HEK293 (cell line): ENCODE results near the gene RSPH10B.
A peak's percentile ranks its signal among the peaks of the same experiment; 100 is the strongest.

Experiments
- GFI1B ChIP-seq: fragments of 450-650 bp; formaldehyde crosslinking; IDR thresholded peaks from 2 replicates; pipeline ENCODE4 v1.5.1; 2016; ENCODE audit warnings: missing biosample characterization, missing genetic modification characterization
- OVOL3 ChIP-seq: fragments of 450-650 bp; formaldehyde crosslinking; IDR thresholded peaks from 2 replicates; pipeline ENCODE4 v1.5.1; 2016; ENCODE audit warnings: missing biosample characterization, missing genetic modification characterization
- SP3 ChIP-seq: fragments of 450-650 bp; formaldehyde crosslinking; IDR thresholded peaks from 2 replicates; pipeline ENCODE4 v1.5.1; 2016; ENCODE audit warnings: missing biosample characterization, missing genetic modification characterization
- ZBTB1 ChIP-seq: fragments of 450-650 bp; formaldehyde crosslinking; IDR thresholded peaks from 2 replicates; pipeline ENCODE4 v1.5.1; 2016; ENCODE audit warnings: missing biosample characterization, missing genetic modification characterization
- ZFHX2 ChIP-seq: fragments of 450-650 bp; formaldehyde crosslinking; conservative IDR thresholded peaks from 2 replicates; pipeline ENCODE4 v1.5.1; 2016; ENCODE audit warnings: missing biosample characterization, missing genetic modification characterization
- ZNF140 ChIP-seq: fragments of 450-650 bp; formaldehyde crosslinking; IDR thresholded peaks from 2 replicates; pipeline ENCODE4 v1.5.1; 2016; ENCODE audit warnings: missing biosample characterization, missing genetic modification characterization
- ZNF16 ChIP-seq: fragments of 450-650 bp; formaldehyde crosslinking; IDR thresholded peaks from 2 replicates; pipeline ENCODE4 v1.5.1; 2016; ENCODE audit warnings: low read depth, missing biosample characterization, missing genetic modification characterization
- ZNF169 ChIP-seq: fragments of 450-650 bp; formaldehyde crosslinking; IDR thresholded peaks from 2 replicates; pipeline ENCODE4 v1.5.1; 2016; ENCODE audit warnings: missing biosample characterization, missing genetic modification characterization
- ZNF174 ChIP-seq: fragments of 450-650 bp; formaldehyde crosslinking; IDR thresholded peaks from 2 replicates; pipeline ENCODE4 v1.5.0; 2017; ENCODE audit warnings: missing biosample characterization, mild to moderate bottlenecking, missing genetic modification characterization
- ZNF2 ChIP-seq: fragments of 450-650 bp; formaldehyde crosslinking; IDR thresholded peaks from 2 replicates; pipeline ENCODE4 v1.5.1; 2016; ENCODE audit warnings: missing biosample characterization, missing genetic modification characterization
- ZNF211 ChIP-seq: fragments of 450-650 bp; formaldehyde crosslinking; IDR thresholded peaks from 2 replicates; pipeline ENCODE4 v1.5.1; 2016; ENCODE audit warnings: low read depth, missing biosample characterization, missing genetic modification characterization
- ZNF214 ChIP-seq: fragments of 450-650 bp; formaldehyde crosslinking; IDR thresholded peaks from 2 replicates; pipeline ENCODE4 v1.5.1; 2017; ENCODE audit warnings: missing biosample characterization, mild to moderate bottlenecking, missing genetic modification characterization, borderline replicate concordance
- ZNF394 ChIP-seq: fragments of 450-650 bp; formaldehyde crosslinking; IDR thresholded peaks from 2 replicates; pipeline ENCODE4 v1.5.1; 2016; ENCODE audit warnings: missing biosample characterization, missing genetic modification characterization, mild to moderate bottlenecking, moderate library complexity, borderline replicate concordance
- ZNF530 ChIP-seq: fragments of 450-650 bp; formaldehyde crosslinking; IDR thresholded peaks from 2 replicates; pipeline ENCODE4 v1.5.1; 2016; ENCODE audit warnings: low read depth, missing biosample characterization, missing genetic modification characterization
- ZNF560 ChIP-seq: fragments of 450-650 bp; formaldehyde crosslinking; IDR thresholded peaks from 2 replicates; pipeline ENCODE4 v1.5.1; 2017; ENCODE audit warnings: missing biosample characterization, missing genetic modification characterization, borderline replicate concordance
- ZNF571 ChIP-seq: fragments of 450-650 bp; formaldehyde crosslinking; IDR thresholded peaks from 2 replicates; pipeline ENCODE4 v1.5.0; 2017; ENCODE audit warnings: missing biosample characterization, missing genetic modification characterization
- ZNF610 ChIP-seq: fragments of 450-650 bp; formaldehyde crosslinking; IDR thresholded peaks from 2 replicates; pipeline ENCODE4 v1.5.1; 2016; ENCODE audit warnings: missing biosample characterization, missing genetic modification characterization, borderline replicate concordance
- ZNF626 ChIP-seq: fragments of 450-650 bp; sonication (Bioruptor Pico); formaldehyde crosslinking; IDR thresholded peaks from 2 replicates; pipeline ENCODE4 v1.5.1; 2018; ENCODE audit warnings: missing biosample characterization, missing genetic modification characterization, inconsistent platforms
- ZNF701 ChIP-seq: fragments of 450-650 bp; formaldehyde crosslinking; IDR thresholded peaks from 2 replicates; pipeline ENCODE4 v1.5.1; 2016; ENCODE audit warnings: missing biosample characterization, missing genetic modification characterization
- ZNF76 ChIP-seq: fragments of 450-650 bp; formaldehyde crosslinking; IDR thresholded peaks from 2 replicates; pipeline ENCODE4; 2016; ENCODE audit warnings: low read depth, missing biosample characterization, missing genetic modification characterization, borderline replicate concordance
- TF ChIP-seq, protein P1 (sequence below): fragments of 450-650 bp; formaldehyde crosslinking; IDR thresholded peaks from 2 replicates; pipeline ENCODE4 v1.5.1; 2017; ENCODE audit warnings: missing biosample characterization, missing genetic modification characterization
- TF ChIP-seq, protein P2 (sequence below): fragments of 450-650 bp; formaldehyde crosslinking; IDR thresholded peaks from 2 replicates; pipeline ENCODE4 v1.5.1; 2016; ENCODE audit warnings: missing biosample characterization, missing genetic modification characterization
- TF ChIP-seq, protein P3 (sequence below): fragments of 450-650 bp; formaldehyde crosslinking; IDR thresholded peaks from 2 replicates; pipeline ENCODE4 v1.5.1; 2016; ENCODE audit warnings: missing biosample characterization, missing genetic modification characterization
- TF ChIP-seq, protein P4 (sequence below): fragments of 450-650 bp; formaldehyde crosslinking; IDR thresholded peaks from 2 replicates; pipeline ENCODE4 v1.5.1; 2016; ENCODE audit warnings: missing biosample characterization, missing genetic modification characterization
- TF ChIP-seq, protein P5 (sequence below): fragments of 450-650 bp; formaldehyde crosslinking; IDR thresholded peaks from 2 replicates; pipeline ENCODE4; 2016; ENCODE audit warnings: missing biosample characterization, missing genetic modification characterization
- TF ChIP-seq, protein P6 (sequence below): fragments of 450-650 bp; formaldehyde crosslinking; IDR thresholded peaks from 2 replicates; pipeline ENCODE4 v1.5.1; 2016; ENCODE audit warnings: missing biosample characterization, missing genetic modification characterization, low read depth

The RSPH10B gene

DNA sequence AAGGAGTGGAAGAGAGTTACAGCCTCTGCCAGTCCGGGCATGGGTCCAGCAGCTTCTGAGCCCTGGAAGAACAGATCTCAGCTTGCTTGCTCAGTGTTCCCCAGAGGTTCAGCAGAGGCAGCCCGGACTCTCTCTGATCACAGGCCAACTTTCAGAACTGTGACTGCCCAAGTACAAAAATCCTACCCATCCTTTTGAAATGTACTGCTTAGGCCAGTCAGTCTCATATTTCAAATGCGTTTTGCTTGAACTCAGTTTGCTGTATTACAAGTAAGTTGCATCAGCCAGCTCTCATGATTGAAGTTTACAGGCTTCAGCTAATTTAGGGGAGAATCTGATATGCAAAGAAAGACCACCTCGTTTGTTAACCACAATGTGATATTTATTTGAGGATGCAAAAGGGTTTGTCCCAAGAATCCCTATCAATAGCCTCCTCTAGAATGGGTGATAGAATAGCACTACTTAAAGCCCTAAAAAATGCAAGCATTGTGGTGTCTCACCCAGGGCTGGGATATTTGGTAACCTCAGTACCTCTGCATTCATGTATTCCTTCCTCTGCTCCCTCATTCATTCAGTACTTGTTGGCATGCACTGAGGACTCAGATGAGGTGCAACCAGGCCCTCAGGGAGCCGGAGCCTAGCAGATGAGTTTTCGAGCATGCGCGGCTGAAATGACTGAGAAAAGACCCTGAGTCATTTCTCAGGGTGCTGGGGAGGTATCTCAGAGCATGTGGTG lies 45.6 kb upstream of the RSPH10B start (continued):
- TF ChIP-seq, protein P1, sequence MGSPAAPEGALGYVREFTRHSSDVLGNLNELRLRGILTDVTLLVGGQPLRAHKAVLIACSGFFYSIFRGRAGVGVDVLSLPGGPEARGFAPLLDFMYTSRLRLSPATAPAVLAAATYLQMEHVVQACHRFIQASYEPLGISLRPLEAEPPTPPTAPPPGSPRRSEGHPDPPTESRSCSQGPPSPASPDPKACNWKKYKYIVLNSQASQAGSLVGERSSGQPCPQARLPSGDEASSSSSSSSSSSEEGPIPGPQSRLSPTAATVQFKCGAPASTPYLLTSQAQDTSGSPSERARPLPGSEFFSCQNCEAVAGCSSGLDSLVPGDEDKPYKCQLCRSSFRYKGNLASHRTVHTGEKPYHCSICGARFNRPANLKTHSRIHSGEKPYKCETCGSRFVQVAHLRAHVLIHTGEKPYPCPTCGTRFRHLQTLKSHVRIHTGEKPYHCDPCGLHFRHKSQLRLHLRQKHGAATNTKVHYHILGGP (tag by site-specific recombination): no peak
- TF ChIP-seq ZNF530 (tag by site-specific recombination): no peak
- TF ChIP-seq, protein P2, sequence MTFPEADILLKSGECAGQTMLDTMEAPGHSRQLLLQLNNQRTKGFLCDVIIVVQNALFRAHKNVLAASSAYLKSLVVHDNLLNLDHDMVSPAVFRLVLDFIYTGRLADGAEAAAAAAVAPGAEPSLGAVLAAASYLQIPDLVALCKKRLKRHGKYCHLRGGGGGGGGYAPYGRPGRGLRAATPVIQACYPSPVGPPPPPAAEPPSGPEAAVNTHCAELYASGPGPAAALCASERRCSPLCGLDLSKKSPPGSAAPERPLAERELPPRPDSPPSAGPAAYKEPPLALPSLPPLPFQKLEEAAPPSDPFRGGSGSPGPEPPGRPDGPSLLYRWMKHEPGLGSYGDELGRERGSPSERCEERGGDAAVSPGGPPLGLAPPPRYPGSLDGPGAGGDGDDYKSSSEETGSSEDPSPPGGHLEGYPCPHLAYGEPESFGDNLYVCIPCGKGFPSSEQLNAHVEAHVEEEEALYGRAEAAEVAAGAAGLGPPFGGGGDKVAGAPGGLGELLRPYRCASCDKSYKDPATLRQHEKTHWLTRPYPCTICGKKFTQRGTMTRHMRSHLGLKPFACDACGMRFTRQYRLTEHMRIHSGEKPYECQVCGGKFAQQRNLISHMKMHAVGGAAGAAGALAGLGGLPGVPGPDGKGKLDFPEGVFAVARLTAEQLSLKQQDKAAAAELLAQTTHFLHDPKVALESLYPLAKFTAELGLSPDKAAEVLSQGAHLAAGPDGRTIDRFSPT (tag by site-specific recombination): no peak
- TF ChIP-seq ZNF2 (tag by site-specific recombination): no peak
- no peak for TF ChIP-seq ZNF174 (tag by site-specific recombination)
- no peak; the same call in 1 of the 2 replicates for TF ChIP-seq ZNF76 (tag by site-specific recombination)
- TF ChIP-seq ZNF610 (tag by site-specific recombination): no peak
- TF ChIP-seq ZNF571 (tag by site-specific recombination): no peak
- TF ChIP-seq ZFHX2: no peak
- TF ChIP-seq ZNF560 (tag by site-specific recombination): no peak
- TF ChIP-seq ZNF394 (tag by site-specific recombination): no peak; the same call in 1 of the 2 replicates
- no peak for TF ChIP-seq ZBTB1 (tag by site-specific recombination)
- no peak for TF ChIP-seq ZNF140 (tag by site-specific recombination)
- TF ChIP-seq OVOL3: no peak
- TF ChIP-seq, protein P3, sequence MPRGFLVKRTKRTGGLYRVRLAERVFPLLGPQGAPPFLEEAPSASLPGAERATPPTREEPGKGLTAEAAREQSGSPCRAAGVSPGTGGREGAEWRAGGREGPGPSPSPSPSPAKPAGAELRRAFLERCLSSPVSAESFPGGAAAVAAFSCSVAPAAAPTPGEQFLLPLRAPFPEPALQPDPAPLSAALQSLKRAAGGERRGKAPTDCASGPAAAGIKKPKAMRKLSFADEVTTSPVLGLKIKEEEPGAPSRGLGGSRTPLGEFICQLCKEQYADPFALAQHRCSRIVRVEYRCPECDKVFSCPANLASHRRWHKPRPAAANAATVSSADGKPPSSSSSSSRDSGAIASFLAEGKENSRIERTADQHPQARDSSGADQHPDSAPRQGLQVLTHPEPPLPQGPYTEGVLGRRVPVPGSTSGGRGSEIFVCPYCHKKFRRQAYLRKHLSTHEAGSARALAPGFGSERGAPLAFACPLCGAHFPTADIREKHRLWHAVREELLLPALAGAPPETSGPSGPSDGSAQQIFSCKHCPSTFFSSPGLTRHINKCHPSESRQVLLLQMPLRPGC (tag by site-specific recombination): no peak
- TF ChIP-seq ZNF626 (tag by site-specific recombination): no peak
- TF ChIP-seq, protein P4, sequence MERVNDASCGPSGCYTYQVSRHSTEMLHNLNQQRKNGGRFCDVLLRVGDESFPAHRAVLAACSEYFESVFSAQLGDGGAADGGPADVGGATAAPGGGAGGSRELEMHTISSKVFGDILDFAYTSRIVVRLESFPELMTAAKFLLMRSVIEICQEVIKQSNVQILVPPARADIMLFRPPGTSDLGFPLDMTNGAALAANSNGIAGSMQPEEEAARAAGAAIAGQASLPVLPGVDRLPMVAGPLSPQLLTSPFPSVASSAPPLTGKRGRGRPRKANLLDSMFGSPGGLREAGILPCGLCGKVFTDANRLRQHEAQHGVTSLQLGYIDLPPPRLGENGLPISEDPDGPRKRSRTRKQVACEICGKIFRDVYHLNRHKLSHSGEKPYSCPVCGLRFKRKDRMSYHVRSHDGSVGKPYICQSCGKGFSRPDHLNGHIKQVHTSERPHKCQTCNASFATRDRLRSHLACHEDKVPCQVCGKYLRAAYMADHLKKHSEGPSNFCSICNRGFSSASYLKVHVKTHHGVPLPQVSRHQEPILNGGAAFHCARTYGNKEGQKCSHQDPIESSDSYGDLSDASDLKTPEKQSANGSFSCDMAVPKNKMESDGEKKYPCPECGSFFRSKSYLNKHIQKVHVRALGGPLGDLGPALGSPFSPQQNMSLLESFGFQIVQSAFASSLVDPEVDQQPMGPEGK: 0 out of 2 replicates have a peak, but pooled peaks have one; percentile 41
- TF ChIP-seq SP3: no peak
- TF ChIP-seq ZNF701 (tag by site-specific recombination): no peak
- no peak for TF ChIP-seq ZNF169 (tag by site-specific recombination)
- TF ChIP-seq, protein P5, sequence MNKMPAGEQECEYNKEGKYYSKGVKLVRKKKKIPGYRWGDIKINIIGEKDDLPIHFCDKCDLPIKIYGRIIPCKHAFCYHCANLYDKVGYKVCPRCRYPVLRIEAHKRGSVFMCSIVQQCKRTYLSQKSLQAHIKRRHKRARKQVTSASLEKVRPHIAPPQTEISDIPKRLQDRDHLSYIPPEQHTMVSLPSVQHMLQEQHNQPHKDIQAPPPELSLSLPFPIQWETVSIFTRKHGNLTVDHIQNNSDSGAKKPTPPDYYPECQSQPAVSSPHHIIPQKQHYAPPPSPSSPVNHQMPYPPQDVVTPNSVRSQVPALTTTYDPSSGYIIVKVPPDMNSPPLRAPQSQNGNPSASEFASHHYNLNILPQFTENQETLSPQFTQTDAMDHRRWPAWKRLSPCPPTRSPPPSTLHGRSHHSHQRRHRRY (tag by site-specific recombination): no peak
- TF ChIP-seq GFI1B (tag by site-specific recombination): no peak
- no peak for TF ChIP-seq ZNF16 (tag by site-specific recombination)
- TF ChIP-seq, protein P6, sequence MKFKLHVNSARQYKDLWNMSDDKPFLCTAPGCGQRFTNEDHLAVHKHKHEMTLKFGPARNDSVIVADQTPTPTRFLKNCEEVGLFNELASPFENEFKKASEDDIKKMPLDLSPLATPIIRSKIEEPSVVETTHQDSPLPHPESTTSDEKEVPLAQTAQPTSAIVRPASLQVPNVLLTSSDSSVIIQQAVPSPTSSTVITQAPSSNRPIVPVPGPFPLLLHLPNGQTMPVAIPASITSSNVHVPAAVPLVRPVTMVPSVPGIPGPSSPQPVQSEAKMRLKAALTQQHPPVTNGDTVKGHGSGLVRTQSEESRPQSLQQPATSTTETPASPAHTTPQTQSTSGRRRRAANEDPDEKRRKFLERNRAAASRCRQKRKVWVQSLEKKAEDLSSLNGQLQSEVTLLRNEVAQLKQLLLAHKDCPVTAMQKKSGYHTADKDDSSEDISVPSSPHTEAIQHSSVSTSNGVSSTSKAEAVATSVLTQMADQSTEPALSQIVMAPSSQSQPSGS (tag by site-specific recombination): no peak
- no peak for TF ChIP-seq ZNF214 (tag by site-specific recombination)
- TF ChIP-seq ZNF211: no peak
